Fibroblast of lung (primary cell): ENCODE results near the gene PRRX1. TPM values are rescaled to one million over a fixed set of nuclear protein-coding genes. Genes with fewer than 3 reads are reported as not detected.
A peak's percentile ranks its signal among the peaks of the same experiment; 100 is the strongest.

Source experiments
- DNase-seq, 2 donors: peaks; one replicate each; pipeline versions ENCODE4 v3.0.0 to v3.0.0-alpha.2; 2010; ENCODE audit warnings: low read depth in 2 of 2
- H2AFZ ChIP-seq: 2 replicates; pipeline ENCODE4 v1.5.1; 2012; ENCODE audit warnings: low read length, control low read depth, inconsistent platforms
- H3K27ac ChIP-seq: 2 replicates; pipeline ENCODE4 v1.5.1; 2011; ENCODE audit warnings: low read length, control low read depth; ENCODE audit not compliant: insufficient read depth
- H3K27me3 ChIP-seq: 2 replicates; pipeline ENCODE4 v1.5.1; 2011; ENCODE audit warnings: mild to moderate bottlenecking, low read length; ENCODE audit not compliant: control insufficient read depth, insufficient read depth
- H3K36me3 ChIP-seq: 2 replicates; pipeline ENCODE4 v1.5.1; 2011; ENCODE audit warnings: low read length; ENCODE audit not compliant: control insufficient read depth, insufficient read depth
- H3K4me1 ChIP-seq: 2 replicates; pipeline ENCODE4 v1.5.1; 2011; ENCODE audit warnings: low read length; ENCODE audit not compliant: control insufficient read depth, insufficient read depth; ENCODE audit errors: extremely low read depth
- H3K4me2 ChIP-seq: 2 replicates; pipeline ENCODE4 v1.5.1; 2011; ENCODE audit warnings: low read length, control low read depth; ENCODE audit not compliant: insufficient read depth; ENCODE audit errors: extremely low read depth
- H3K4me3 ChIP-seq, 4 experiments: fragments of 200-600 bp in 1 of 4; sonication (generic) in 1 of 4; replicated peaks in 1 of 4; 2 replicates each; pipeline ENCODE4 v1.5.1; 2011 to 2016; ENCODE audit warnings: low read length in 4 of 4, low read depth in 3 of 4, mild to moderate bottlenecking in 3 of 4, control low read depth in 2 of 4, inconsistent platforms in 1 of 4, mixed read lengths in 1 of 4; ENCODE audit not compliant: insufficient read depth in 1 of 4; ENCODE audit errors: control extremely low read depth in 1 of 4
- H3K79me2 ChIP-seq: 2 replicates; pipeline ENCODE4 v1.5.1; 2012; ENCODE audit warnings: mild to moderate bottlenecking, low read length, inconsistent platforms; ENCODE audit not compliant: control insufficient read depth, insufficient read depth
- H3K9ac ChIP-seq: 2 replicates; pipeline ENCODE4 v1.5.1; 2011; ENCODE audit warnings: mild to moderate bottlenecking, low read length, control low read depth; ENCODE audit not compliant: insufficient read depth
- H3K9me3 ChIP-seq: 2 replicates; pipeline ENCODE4 v1.5.1; 2012; ENCODE audit warnings: low read depth, low read length; ENCODE audit not compliant: control insufficient read depth, insufficient read depth
- H4K20me1 ChIP-seq: 2 replicates; pipeline ENCODE4 v1.5.1; 2011; ENCODE audit warnings: low read length; ENCODE audit not compliant: control insufficient read depth, insufficient read depth; ENCODE audit errors: extremely low read depth
- EZH2 ChIP-seq: IDR thresholded peaks from 2 replicates; pipeline ENCODE4 v1.5.1; 2012; ENCODE audit warnings: low read length, control low read depth, mild to moderate bottlenecking; ENCODE audit errors: missing control alignments
- polyA plus RNA-seq, 2 donors: library from polyadenylated mRNA; depleted of rRNA in 1 of 2; stranded (reverse) in 1 of 2; unstranded in 1 of 2; fragments of >200 nt; gene quantifications; 2 replicates each; pipeline ENCODE4 v1.2.1, GENCODE V29; 2011 to 2012; ENCODE audit warnings: missing spikeins in 1 of 2
- total RNA-seq: library from RNA; depleted of rRNA; stranded (reverse); fragments of >200 nt; gene quantifications from 2 replicates; pipeline ENCODE4 v1.2.1, GENCODE V29; 2014
- TF ChIP-seq, protein P1 (sequence below), 2 donors: IDR thresholded peaks in 1 of 2; conservative IDR thresholded peaks in 1 of 2; 1 replicate in 1 of 2; 2 replicates in 1 of 2; pipeline ENCODE4 v1.5.1; 2011 to 2012; ENCODE audit warnings: low read length in 2 of 2, control low read depth in 1 of 2, inconsistent platforms in 1 of 2, low read depth in 1 of 2, mild to moderate bottlenecking in 1 of 2

PRRX1 gene
- total and polyA plus RNA-seq, 2 donors (not counting 1 experiment from before 2014, with no cell fraction given), result 128 to 349 TPM

DNA sequence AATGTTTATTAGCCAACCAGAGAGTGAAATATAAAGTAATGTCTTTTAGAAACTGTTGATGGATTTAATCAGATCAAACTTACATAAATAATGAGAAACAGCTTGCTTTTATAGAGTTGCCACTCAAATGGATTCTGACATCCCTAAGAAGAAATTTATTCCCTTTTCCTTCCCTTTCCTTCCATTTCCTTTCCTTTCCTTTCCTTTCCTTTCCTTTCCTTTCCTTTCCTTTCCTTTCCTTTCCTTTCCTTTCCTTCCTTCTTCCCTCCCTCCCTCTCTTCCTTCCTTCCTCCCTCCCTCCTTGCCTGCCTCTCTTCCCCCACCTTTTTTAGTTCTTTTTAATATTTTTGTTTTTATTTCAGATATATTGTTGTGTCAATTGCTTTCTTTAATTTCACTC lies 27.3 kb downstream of the PRRX1 start:
- peaks cover 24% of the 10 kb centered on the region for H3K4me1 ChIP-seq
- no peak overlapping the region for H3K4me2 ChIP-seq
- H3K36me3 ChIP-seq, result no peaks in the 10 kb centered on the region
- H2AFZ ChIP-seq, result no peak overlapping the region
- H3K79me2 ChIP-seq, result peaks cover 96% of the 10 kb centered on the region
- peak overlapping the region; percentile 3 for H3K27ac ChIP-seq
- H4K20me1 ChIP-seq, result no peaks in the 10 kb centered on the region
- no peaks in the 10 kb centered on the region for H3K27me3 ChIP-seq
- H3K9ac ChIP-seq, result no peak overlapping the region
- no peaks in the 10 kb centered on the region for H3K9me3 ChIP-seq
- no peak overlapping the region for H3K4me3 ChIP-seq
- TF ChIP-seq, protein P1, sequence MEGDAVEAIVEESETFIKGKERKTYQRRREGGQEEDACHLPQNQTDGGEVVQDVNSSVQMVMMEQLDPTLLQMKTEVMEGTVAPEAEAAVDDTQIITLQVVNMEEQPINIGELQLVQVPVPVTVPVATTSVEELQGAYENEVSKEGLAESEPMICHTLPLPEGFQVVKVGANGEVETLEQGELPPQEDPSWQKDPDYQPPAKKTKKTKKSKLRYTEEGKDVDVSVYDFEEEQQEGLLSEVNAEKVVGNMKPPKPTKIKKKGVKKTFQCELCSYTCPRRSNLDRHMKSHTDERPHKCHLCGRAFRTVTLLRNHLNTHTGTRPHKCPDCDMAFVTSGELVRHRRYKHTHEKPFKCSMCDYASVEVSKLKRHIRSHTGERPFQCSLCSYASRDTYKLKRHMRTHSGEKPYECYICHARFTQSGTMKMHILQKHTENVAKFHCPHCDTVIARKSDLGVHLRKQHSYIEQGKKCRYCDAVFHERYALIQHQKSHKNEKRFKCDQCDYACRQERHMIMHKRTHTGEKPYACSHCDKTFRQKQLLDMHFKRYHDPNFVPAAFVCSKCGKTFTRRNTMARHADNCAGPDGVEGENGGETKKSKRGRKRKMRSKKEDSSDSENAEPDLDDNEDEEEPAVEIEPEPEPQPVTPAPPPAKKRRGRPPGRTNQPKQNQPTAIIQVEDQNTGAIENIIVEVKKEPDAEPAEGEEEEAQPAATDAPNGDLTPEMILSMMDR (conservative IDR thresholded peaks at IDR 0.05 in 1 of 2, IDR thresholded peaks at IDR 0.05 in 1 of 2; ENCODE audit: low read depth in 1 of 2, low read length in 2 of 2), result no peak
- TF ChIP-seq EZH2, result no peak
- no peak for DNase-seq

DNA sequence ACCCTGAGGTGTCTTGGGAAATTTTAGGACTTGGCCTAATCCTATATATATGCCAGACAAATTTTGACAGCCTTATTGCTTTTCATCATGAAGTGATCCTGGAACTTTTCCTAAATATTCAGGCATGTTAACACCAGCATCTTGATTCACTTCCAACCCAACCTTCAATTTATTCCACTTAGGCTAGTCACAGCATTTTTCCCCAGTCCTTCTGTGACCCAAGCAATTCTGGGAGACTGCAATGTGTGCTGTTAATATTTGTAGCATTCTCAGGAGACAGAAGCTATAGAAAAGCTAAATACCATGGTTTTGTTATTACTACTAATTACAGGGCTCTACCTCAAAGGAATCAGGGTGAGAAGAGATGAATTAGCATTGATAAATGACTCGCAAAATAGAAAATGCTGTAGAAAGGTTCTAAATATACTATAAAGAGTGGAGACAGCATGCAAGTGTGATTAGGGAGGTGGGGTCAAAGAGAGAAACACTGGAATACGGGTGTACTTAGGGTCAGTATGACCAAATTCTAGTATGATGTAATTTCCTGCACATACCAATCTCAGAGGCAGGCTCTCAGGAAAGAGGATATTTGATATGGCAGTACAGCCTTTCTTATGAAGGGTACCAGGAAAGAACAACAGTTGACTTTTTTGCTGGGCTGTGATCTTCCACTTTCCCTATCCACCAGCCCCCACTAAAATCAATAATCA lies 29.1 kb downstream of the PRRX1 start:
- Histone ChIP-seq H3K9ac (no peak overlapping the region), H3K27ac (peak overlapping the region; percentile 57)

DNA sequence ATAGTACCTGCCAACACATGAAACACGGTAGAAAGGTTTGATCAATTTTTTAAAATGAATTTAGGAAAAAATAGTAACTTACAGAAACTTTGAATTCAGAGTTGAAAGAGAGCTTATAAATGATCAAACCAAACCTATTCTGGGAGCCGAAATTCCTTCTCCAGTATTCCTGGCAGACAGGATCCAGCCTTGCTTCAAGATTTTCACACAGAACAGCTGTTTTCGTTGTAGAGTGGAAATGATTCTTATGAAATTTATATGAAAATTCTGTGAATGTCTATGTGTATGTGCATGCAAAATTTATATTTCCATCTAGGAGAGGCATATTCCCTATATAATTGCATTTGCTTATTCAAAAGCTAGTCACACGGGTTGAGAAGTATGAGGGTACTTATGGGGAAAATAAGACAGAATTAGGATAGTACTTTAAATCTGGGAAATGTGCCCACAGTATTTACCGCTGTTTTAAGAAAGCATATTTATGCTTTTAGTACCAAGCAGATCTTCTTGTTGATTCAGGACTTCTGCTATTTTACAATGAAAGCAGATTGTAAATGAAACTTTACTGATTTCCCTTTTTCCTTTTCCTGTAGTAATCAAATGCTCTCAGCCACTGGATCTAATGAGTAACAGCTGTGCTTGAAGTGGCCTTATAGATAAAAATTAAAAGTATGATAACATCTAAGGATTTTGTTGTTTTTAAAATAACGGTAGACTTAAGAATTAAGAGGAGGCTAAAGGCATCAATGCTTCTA lies 30.4 kb downstream of the PRRX1 start:
- peak overlapping the region; percentile 56 for H3K4me2 ChIP-seq
- TF ChIP-seq EZH2, result no peak
- H3K4me3 ChIP-seq, result peak overlapping the region in 1 of 4 experiments; percentile 18
- peaks cover 29% of the 10 kb centered on the region for H3K4me1 ChIP-seq
- no peaks in the 10 kb centered on the region for H3K36me3 ChIP-seq
- no peaks in the 10 kb centered on the region for H3K27me3 ChIP-seq
- H3K27ac ChIP-seq, result peak overlapping the region; percentile 57
- DNase-seq, result peak in 1 of 2 donors; percentile 38
- no peaks in the 10 kb centered on the region for H3K9me3 ChIP-seq
- H3K79me2 ChIP-seq, result peaks cover 92% of the 10 kb centered on the region
- no peak overlapping the region for H3K9ac ChIP-seq
- H2AFZ ChIP-seq, result no peak overlapping the region
- H4K20me1 ChIP-seq, result no peaks in the 10 kb centered on the region

More for the DNA sequence above, 29.1 kb downstream of the PRRX1 start:
- TF ChIP-seq, protein P1 (conservative IDR thresholded peaks at IDR 0.05 in 1 of 2, IDR thresholded peaks at IDR 0.05 in 1 of 2; ENCODE audit: low read depth in 1 of 2, low read length in 2 of 2), result no peak
- TF ChIP-seq EZH2, result no peak
- H3K27me3 ChIP-seq, result no peaks in the 10 kb centered on the region
- H2AFZ ChIP-seq, result no peak overlapping the region
- no peak overlapping the region for H3K4me3 ChIP-seq
- H3K36me3 ChIP-seq, result no peaks in the 10 kb centered on the region
- peaks cover 22% of the 10 kb centered on the region for H3K4me1 ChIP-seq
- peak; percentile 82 to 87 for DNase-seq
- no peak overlapping the region for H3K4me2 ChIP-seq
- peaks cover 93% of the 10 kb centered on the region for H3K79me2 ChIP-seq
- H4K20me1 ChIP-seq, result no peaks in the 10 kb centered on the region
- no peaks in the 10 kb centered on the region for H3K9me3 ChIP-seq
